ENCODE measurements around the gene ZSWIM2.
"Not testable (repeated sequence)": the region's sequence is repeated elsewhere in the genome, so short reads cannot be mapped to it uniquely, and the experiment has no call there.

Gene ZSWIM2

DNA sequence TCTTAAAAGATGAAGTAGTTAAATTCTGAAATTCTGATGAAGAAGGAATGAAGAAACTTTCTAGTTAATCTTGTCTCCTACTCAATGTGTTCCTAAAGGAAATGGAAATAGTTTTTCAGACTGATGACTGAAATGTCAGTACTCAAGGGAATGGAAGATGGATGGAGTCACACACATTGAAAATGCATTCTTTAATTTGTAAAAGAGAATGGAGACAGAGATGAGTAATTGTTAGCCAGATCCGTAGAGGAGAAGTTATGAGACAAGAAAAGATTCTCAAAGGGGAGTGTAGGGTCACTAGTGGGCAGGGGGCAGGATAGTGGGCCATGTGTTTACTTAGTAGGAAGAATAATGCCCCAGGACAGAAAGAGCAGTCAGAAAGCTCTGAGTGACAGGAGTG lies 13.3 kb downstream of the ZSWIM2 start:
- no peak for DNase-seq

DNA sequence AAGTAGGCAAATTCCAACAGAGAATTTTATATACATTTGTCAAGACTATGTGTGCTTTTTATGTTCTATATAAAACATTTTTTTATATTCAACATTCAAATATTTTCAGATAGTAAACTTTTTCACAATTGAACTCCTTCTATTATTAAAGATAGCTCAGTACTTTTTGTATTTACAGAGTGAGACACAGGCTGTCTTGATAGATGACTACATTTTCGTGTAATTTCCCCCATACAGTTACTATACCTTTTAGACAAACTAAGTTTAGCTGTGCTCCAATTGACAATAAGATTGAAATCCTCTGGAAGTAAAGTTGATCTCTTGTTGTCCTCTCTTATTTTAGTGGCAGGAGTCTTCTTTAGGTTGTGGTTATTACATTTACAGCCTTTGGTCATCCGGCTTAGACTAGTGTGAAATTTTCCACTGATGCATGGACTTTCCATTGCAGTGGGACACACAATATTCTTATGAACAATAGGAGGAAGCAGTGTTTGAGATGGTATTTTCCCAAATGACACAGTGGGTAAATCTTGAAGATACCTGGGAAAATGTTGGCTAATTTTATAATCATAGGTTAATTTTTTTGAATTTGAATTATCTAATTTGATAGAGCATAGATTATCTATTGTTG lies 21.0 kb downstream of the ZSWIM2 start:
- no peak for DNase-seq

DNA sequence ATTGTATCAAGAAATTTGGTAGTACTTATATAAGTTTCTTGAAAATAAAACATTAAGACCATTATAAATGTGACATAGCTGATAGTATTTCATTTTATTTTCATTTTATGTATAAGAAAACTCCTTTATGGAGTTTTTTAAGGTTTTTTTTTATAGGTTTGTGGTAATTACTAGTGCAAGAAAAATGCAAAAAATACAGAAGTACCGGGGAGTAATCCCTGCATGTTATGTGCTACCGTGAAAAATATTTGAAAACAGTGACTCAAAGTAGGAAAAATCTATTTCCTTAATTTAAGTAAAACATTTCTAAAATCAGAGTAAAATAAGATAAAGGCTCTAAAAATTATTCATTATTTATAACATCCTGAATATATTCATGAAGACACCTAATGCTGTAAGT lies 21.6 kb downstream of the ZSWIM2 start:
- no peak for DNase-seq

DNA sequence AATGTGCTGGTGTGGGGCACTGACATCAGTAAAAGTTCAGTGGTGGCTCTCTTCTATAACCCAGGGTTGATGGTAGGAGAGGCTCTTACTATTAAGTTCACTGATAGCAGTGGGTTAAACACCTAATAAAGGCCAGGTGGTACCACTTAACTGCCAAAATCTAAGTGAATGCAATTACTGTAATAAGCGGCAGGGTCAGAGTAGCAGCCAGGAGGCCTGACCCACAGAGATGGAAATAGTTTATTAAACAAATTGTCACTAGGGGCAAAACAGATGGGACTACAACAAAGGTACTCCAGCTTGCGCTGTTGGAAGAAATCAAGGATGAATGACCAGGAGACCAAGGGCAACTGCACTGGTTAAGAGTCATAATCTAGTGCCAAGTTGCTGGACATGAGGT lies 26.6 kb downstream of the ZSWIM2 start:
- no peak for DNase-seq

DNA sequence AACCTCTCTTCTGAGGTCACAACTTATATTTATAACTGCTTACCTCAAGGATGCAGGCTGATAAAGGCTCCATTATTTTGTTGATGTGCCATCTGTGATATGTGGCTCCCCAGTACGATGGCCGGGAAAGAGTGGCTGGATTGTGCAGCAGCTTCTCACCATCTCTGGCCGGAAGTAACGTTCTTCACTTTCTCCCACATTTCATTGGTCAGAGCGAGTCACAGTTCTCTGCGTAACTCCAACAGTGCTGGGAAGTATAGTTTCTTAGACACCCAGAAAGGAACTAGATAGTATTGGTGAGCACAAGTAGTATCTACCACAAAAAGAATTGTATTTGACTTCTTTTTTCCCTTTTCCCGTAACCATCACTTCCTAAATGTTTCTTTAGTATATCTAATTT lies 28.7 kb downstream of the ZSWIM2 start:
- no peak for DNase-seq

DNA sequence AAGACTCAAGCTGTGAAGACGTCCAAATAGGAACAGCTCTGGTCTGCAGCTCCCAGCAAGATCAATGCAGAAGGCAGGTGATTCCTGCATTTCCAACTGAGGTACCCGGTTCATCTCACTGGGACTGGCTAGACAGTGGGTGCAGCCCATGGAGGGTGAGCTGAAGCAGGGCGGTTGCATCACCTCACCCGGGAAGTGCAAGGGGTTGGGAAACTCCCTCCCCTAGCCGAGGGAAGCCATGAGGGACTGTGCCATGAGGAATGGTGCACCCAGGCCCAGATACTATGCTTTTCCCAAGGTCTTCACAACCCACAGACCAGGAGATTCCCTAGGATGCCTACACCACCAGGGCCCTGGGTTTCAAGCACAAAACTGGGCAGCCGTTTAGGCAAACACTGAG lies 37.2 kb downstream of the ZSWIM2 start:
- not testable (repeated sequence) for DNase-seq

DNA sequence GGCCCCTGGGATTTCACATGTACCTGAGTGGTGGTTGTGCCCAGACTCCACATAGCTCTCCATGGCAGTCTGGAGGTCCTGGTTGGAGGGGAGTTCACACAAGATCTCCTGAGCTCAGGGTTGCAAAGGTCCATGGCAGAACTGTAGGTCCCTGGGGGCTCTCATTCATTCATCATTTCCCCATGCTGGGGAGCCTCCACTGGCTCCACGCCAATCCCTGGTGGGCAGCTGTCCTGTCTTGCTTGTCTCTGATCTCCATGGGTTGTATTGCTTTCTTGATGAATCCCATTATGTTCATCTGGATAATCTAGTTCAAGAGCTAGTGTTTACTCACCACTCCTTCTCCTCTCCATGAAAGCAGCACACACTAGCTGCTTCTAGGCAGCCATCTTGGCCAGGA lies 42.4 kb downstream of the ZSWIM2 start:
- DNase-seq, result no peak

DNA sequence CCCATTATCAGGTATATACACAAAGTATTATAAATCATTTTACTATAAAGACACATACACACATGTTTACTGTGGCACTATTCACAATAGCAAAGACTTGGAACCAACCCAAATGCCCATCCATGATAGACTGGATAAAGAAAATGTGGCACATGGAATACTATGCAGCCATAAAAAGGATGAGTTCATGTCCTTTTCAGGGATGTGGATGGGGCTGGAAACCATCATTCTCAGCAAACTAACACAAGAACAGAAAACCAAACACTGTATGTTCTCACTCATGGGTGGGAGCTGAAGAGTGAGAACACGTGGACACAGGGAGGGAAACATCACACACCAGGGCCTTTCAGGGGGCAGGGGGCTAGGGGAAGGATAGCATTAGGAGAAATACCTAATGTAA lies 50.4 kb downstream of the ZSWIM2 start:
- DNase-seq, result not testable (repeated sequence)

DNA sequence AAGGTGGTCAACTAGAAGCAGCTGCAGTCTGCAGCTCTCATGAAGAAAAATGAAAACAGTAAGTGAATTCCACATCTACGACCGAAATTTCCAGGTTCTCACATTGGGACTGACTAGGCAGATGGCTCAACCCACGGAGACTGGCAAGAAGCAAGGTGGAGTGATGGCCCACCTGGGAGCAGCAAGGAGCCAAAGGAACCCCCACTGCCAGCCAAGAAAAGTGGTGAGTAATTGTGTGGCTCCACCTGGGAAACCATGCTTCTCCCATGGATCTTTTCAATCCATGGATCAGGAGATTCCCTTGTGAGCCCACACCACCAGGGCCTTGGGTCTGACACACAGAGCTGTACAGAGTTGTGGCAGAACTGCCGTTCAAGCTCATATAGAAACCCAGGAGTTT lies 64.0 kb downstream of the ZSWIM2 start:
- no peak for DNase-seq

DNA sequence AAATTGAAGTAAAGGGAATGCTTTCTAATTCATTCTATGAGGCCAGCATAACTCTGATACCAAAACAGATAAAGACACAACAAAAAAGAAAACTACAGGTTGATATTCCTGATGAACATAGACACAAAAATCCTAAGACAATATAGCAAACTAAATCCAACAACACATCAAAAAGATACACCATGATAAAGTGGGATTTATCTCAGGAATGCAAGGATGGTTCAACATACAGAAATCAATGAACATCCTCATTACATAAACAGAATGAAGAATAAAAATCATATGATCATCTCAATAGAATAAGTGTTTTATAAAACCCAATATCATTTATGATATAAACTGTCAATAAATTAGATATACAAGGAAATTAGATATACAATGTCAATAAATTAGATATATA lies 65.7 kb downstream of the ZSWIM2 start:
- no peak for DNase-seq

DNA sequence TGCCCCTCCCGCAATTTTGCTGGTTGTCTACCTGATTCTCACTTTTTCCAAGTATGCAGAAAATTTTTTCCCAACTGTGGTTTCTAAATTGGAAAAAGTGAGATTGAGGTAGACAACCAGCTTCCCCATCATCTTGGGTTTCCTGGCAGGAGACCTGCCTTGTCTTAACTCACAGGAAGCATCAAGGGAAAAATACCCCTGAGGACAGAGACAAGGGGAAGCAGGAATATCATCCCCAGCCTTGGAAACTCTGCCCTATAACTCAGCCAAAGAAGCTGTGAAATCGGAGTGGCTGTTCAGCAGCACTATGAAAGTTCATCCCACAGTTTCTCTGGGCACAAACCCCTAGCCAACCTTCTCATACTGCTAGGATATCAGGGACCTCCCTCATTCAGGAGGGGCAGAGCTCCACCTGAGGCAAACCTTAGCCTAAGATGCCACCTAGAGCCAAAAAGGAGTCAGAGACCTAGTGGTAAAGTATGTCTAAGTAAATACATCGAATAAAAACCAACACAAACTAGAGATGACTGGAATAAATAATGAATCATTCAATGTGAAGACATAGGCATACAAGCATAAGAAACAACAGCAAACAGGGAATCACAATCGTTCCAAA lies 68.2 kb downstream of the ZSWIM2 start:
- no peak for DNase-seq
